ENCODE data around the gene LCA5.

GRCh38 chr6:79546186-79546585 lies 9.0 kb upstream of the LCA5 start:
- TF ChIP-seq, protein P1, sequence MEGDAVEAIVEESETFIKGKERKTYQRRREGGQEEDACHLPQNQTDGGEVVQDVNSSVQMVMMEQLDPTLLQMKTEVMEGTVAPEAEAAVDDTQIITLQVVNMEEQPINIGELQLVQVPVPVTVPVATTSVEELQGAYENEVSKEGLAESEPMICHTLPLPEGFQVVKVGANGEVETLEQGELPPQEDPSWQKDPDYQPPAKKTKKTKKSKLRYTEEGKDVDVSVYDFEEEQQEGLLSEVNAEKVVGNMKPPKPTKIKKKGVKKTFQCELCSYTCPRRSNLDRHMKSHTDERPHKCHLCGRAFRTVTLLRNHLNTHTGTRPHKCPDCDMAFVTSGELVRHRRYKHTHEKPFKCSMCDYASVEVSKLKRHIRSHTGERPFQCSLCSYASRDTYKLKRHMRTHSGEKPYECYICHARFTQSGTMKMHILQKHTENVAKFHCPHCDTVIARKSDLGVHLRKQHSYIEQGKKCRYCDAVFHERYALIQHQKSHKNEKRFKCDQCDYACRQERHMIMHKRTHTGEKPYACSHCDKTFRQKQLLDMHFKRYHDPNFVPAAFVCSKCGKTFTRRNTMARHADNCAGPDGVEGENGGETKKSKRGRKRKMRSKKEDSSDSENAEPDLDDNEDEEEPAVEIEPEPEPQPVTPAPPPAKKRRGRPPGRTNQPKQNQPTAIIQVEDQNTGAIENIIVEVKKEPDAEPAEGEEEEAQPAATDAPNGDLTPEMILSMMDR (IDR thresholded peaks at IDR 0.05; ENCODE audit: low read depth, low read length): no peak
- TF ChIP-seq EZH2phosphoT487 (IDR thresholded peaks at IDR 0.05; ENCODE audit: low read depth): no peak
